ENCODE measurements around the gene INSR. TPM values are rescaled to one million over a fixed set of nuclear protein-coding genes. Genes with fewer than 3 reads are reported as not detected.

Gene INSR
- total RNA-seq, 4 donors from 2014 or later: 66.0 to 118 (median 106) TPM

DNA sequence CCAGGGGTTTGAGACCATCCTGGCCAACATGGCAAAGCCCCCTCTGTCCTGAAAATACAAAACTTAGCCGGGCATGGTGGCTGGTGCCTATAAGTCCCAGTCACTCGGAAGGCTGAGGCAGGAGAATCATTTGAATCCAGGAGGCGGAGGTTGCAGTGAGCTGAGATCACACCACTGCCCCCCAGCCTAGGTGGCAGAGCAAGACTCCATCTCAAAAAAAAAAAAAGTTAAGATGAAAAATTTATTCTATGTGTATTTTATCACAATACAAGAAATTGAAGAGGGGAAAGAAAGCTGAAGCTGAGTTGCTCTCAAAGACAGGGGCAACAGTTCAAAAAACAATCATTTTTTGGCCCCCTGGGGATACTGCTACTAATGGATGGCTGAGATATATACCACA is 31.1 kb downstream of the INSR start:
- TF ChIP-seq, protein P1, sequence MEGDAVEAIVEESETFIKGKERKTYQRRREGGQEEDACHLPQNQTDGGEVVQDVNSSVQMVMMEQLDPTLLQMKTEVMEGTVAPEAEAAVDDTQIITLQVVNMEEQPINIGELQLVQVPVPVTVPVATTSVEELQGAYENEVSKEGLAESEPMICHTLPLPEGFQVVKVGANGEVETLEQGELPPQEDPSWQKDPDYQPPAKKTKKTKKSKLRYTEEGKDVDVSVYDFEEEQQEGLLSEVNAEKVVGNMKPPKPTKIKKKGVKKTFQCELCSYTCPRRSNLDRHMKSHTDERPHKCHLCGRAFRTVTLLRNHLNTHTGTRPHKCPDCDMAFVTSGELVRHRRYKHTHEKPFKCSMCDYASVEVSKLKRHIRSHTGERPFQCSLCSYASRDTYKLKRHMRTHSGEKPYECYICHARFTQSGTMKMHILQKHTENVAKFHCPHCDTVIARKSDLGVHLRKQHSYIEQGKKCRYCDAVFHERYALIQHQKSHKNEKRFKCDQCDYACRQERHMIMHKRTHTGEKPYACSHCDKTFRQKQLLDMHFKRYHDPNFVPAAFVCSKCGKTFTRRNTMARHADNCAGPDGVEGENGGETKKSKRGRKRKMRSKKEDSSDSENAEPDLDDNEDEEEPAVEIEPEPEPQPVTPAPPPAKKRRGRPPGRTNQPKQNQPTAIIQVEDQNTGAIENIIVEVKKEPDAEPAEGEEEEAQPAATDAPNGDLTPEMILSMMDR (IDR thresholded peaks at IDR 0.05; ENCODE audit: low read depth): no peak

- TF ChIP-seq, protein P1 (IDR thresholded peaks at IDR 0.05; ENCODE audit: low read depth): no peak
Measured at GRCh38 chr19:7262470-7262869, 31.7 kb downstream of the INSR start.

DNA sequence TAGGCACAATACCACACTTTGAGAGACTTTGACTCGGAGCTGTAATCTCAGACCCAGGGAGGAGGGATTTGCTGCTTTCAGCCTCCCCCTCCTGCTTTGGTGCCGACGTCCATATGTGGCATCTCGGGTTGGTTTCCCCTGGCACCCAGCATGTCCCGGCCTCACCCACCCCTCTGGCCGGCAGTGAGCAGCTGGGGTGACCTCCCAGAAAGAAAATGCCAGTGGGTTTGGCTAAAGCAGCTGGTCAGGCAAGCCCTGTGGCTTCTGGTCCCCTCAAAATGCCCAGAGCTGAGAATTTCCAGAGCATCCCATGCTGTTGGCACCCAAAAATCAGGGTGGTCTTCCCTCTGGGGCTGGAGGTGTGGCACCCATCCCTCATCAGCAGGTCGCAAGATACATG is 34.1 kb downstream of the INSR start:
- TF ChIP-seq, protein P1 (IDR thresholded peaks at IDR 0.05; ENCODE audit: low read depth): no peak

DNA sequence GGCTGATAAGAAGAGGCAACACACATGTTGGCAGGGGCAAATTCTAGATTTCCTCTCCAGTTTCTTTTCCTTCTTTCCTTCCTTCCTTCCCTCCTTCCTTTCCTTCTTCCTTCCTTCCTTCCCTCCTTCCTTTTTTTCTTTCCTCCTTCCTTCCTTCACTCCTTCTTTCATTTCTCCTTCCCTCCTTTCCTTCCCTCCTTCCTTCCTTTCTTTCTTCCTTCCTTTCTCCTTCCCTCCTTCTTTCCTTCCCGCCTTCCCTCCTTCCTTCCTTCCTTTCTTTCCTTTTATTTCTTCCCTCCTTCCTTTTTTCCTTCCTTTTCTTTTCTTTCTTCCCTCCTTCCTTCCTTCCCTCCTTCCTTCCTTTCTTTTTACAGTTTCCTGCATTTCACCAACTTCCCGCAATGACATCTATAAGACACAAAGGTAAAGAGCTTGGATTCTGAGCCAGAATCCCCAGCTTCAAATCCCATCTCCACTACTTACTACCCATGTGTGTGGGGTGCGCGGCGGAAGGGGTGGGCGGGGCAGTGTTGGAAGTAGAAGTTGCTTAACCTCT is 35.3 kb downstream of the INSR start:
- TF ChIP-seq, protein P1 (IDR thresholded peaks at IDR 0.05; ENCODE audit: low read depth): no peak

DNA sequence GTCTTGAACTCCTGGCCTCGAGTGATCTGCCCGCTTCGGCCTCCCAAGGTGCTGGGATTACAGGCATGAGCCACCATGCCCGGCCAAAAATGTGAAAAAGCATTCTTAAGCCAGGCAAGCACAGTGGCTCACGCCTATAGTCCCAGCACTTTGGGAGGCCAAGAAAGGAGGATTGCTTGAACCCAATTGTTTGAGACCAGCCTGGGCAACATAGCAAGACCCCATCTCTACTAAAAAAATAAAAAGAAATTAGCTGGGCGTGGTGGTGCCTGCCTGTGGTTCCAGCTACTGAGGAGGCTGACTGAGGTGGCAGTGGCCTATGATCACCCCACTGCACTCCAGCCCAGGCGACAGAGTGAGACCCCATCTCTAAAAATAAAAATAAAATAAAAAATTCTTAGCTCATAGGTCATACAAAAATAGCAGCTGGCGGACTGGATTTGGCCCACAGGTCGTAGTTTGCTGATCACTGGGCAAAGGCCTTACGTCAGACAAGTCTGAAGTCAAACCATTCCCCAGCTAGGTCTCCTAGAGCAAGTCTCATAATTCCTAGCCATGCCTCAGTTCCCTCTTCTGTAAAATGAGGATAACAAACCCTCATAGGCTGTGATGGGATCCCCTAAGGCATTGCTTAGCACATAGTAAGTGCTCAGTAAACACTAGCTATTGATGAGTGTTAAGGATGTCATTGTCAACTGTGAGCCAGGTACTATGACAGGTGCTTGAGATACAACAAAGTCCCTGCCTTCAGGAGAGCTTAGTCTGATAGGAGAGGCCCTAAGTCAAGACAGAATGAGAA is 36.0 kb downstream of the INSR start:
- TF ChIP-seq, protein P1 (IDR thresholded peaks at IDR 0.05; ENCODE audit: low read depth): no peak

DNA sequence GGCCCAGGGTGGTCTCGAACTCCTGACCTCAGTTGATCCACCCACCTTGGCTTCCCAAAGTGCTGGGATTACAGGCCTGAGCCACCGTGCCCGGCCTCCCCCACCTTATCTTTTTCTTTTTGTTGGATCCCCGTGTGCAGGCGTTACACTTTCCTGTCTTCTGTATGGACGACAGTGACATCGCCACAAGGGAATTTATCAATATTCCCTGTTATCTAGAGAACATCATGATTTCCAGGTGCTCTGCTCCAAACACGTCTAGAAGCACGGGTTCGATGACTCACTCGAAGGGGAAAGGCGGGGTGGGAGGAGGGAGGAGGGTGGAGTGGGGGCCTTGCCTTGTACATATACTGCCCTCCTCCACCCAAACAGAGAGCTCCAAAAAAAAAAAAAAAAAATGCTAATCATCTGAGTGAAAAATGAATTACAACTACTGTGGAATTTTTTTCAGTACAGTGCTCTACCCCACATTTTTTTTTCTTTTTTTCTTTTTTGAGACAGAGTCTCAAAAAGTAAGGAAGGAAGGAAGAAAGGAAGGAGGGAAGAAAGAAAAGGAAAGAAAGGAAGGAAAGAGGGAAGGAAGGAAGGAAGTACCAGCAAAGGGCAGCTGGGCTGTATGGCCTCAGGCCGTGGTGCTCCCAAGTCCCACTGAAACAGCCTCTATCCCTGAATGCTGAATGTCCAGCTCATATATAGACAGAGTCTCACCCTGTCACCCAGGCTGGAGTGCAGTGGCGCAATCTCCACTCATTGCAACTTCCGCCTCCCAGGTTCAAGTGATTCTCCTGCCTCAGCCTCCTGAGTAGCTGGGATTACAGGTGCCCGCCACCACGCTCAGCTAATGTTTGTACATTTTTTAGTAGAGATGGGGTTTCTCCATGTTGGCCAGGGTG is 36.8 kb downstream of the INSR start:
- TF ChIP-seq, protein P1 (IDR thresholded peaks at IDR 0.05; ENCODE audit: low read depth): no peak

- TF ChIP-seq, protein P1 (IDR thresholded peaks at IDR 0.05; ENCODE audit: low read depth): no peak
Measured at GRCh38 chr19:7255631-7256030, 38.6 kb downstream of the INSR start.

All from subcutaneous adipose tissue (tissue), 4 donors.